H9 (cell line): Measurements from ENCODE around the gene TMEM184B. TPM values are rescaled to one million over a fixed set of nuclear protein-coding genes. Genes with fewer than 3 reads are reported as not detected.
A peak's percentile ranks its signal among the peaks of the same experiment; 100 is the strongest.

Source experiments
- DNase-seq: peaks from one replicate; pipeline ENCODE4 v3.0.0-alpha.2; 2017
- H2AFZ ChIP-seq: one replicate; pipeline ENCODE4 v1.6.1; 2013; ENCODE audit warnings: mild to moderate bottlenecking, low read length, control low read depth, moderate library complexity
- H2AK5ac ChIP-seq: 2 replicates; pipeline ENCODE4 v1.6.1; 2013; ENCODE audit warnings: low read length, control low read depth, mixed read lengths; ENCODE audit not compliant: insufficient read length
- H2BK120ac ChIP-seq: one replicate; pipeline ENCODE4 v1.6.1; 2013; ENCODE audit warnings: low read depth, mild to moderate bottlenecking, low read length, control low read depth, inconsistent platforms; ENCODE audit not compliant: poor library complexity, severe bottlenecking
- H2BK12ac ChIP-seq: 2 replicates; pipeline ENCODE4 v1.6.1; 2013; ENCODE audit warnings: low read length, control low read depth, mixed read lengths, low read depth; ENCODE audit not compliant: insufficient read length
- H2BK15ac ChIP-seq: 2 replicates; pipeline ENCODE4 v1.6.1; 2013; ENCODE audit warnings: low read depth, low read length, control low read depth
- H2BK20ac ChIP-seq: one replicate; pipeline ENCODE4 v1.6.1; 2013; ENCODE audit warnings: low read depth, mild to moderate bottlenecking, low read length, control low read depth, inconsistent platforms; ENCODE audit not compliant: poor library complexity, severe bottlenecking
- H2BK5ac ChIP-seq: 2 replicates; pipeline ENCODE4 v1.6.1; 2013; ENCODE audit warnings: low read length, control low read depth, mixed read lengths; ENCODE audit not compliant: insufficient read length
- H3K14ac ChIP-seq: 2 replicates; pipeline ENCODE4 v1.6.1; 2013; ENCODE audit warnings: low read length, control low read depth; ENCODE audit not compliant: insufficient read depth
- H3K18ac ChIP-seq: 2 replicates; pipeline ENCODE4 v1.6.1; 2013; ENCODE audit warnings: low read depth, mild to moderate bottlenecking, mixed read lengths, low read length, control low read depth; ENCODE audit not compliant: insufficient read length
- H3K23ac ChIP-seq: 2 replicates; pipeline ENCODE4 v1.6.1; 2013; ENCODE audit warnings: low read length, control low read depth, mixed read lengths, low read depth; ENCODE audit not compliant: insufficient read length
- H3K23me2 ChIP-seq: 2 replicates; pipeline ENCODE4 v1.6.1; 2013; ENCODE audit warnings: low read depth, mild to moderate bottlenecking, mixed read lengths, low read length, control low read depth; ENCODE audit not compliant: insufficient read length, poor library complexity, severe bottlenecking
- H3K27ac ChIP-seq: 2 replicates; pipeline ENCODE4 v1.5.1; 2013; ENCODE audit warnings: low read length, control low read depth, mixed read lengths, low read depth; ENCODE audit not compliant: insufficient read length
- H3K27me3 ChIP-seq: 2 replicates; pipeline ENCODE4 v1.6.1; 2013; ENCODE audit warnings: low read length, control low read depth, inconsistent platforms; ENCODE audit not compliant: insufficient read depth
- H3K4ac ChIP-seq: 2 replicates; pipeline ENCODE4 v1.6.1; 2013; ENCODE audit warnings: low read depth, mild to moderate bottlenecking, control low read depth, inconsistent platforms, low read length, moderate library complexity
- H3K4me1 ChIP-seq: 2 replicates; pipeline ENCODE4 v1.6.1; 2013; ENCODE audit warnings: low read length, control low read depth, inconsistent platforms; ENCODE audit not compliant: insufficient read depth
- H3K4me2 ChIP-seq: 2 replicates; pipeline ENCODE4 v1.6.1; 2013; ENCODE audit warnings: low read length, control low read depth, mixed read lengths; ENCODE audit not compliant: insufficient read length, insufficient read depth
- H3K56ac ChIP-seq: 2 replicates; pipeline ENCODE4 v1.6.1; 2013; ENCODE audit warnings: low read depth, mild to moderate bottlenecking, mixed read lengths, low read length, control low read depth; ENCODE audit not compliant: insufficient read length
- H3K79me1 ChIP-seq: 2 replicates; pipeline ENCODE4 v1.6.1; 2013; ENCODE audit warnings: low read depth, mild to moderate bottlenecking, moderate library complexity, low read length, control low read depth, inconsistent platforms; ENCODE audit not compliant: insufficient read depth, poor library complexity, severe bottlenecking
- H3K79me2 ChIP-seq: 2 replicates; pipeline ENCODE4 v1.6.1; 2013; ENCODE audit warnings: low read length, control low read depth, inconsistent platforms; ENCODE audit not compliant: insufficient read depth
- H3K9ac ChIP-seq: 2 replicates; pipeline ENCODE4 v1.6.1; 2013; ENCODE audit warnings: low read length, control low read depth, mixed read lengths; ENCODE audit not compliant: insufficient read length; ENCODE audit errors: extremely low read depth
- H3K9me3 ChIP-seq: one replicate; pipeline ENCODE4 v1.6.1; 2013; ENCODE audit warnings: low read depth, low read length, inconsistent platforms; ENCODE audit not compliant: control insufficient read depth
- H3T11ph ChIP-seq: one replicate; pipeline ENCODE4 v1.6.1; 2013; ENCODE audit warnings: mild to moderate bottlenecking, low read length, control low read depth, inconsistent platforms
- H4K20me1 ChIP-seq: one replicate; pipeline ENCODE4 v1.6.1; 2013; ENCODE audit not compliant: control insufficient read depth, insufficient read length, insufficient read depth
- H4K5ac ChIP-seq: 2 replicates; pipeline ENCODE4 v1.6.1; 2013; ENCODE audit warnings: low read depth, mild to moderate bottlenecking, mixed read lengths, low read length, control low read depth; ENCODE audit not compliant: insufficient read length
- H4K8ac ChIP-seq: replicated peaks from 2 replicates; pipeline ENCODE4 v1.6.1; 2013; ENCODE audit warnings: low read length, control low read depth, mixed read lengths, low read depth; ENCODE audit not compliant: insufficient read length
- H4K91ac ChIP-seq: 2 replicates; pipeline ENCODE4 v1.6.1; 2013; ENCODE audit warnings: low read depth, mild to moderate bottlenecking, moderate library complexity, mixed read lengths, low read length, control low read depth; ENCODE audit not compliant: insufficient read length
- H3K27ac Mint-ChIP-seq, 3 experiments: 2 replicates in 2 of 3; 3 replicates in 1 of 3; pipeline ENCODE4 v1.8.0; 2020 to 2021; ENCODE audit warnings: mixed read lengths in 3 of 3, mild to moderate bottlenecking in 1 of 3, moderate library complexity in 1 of 3
- H3K27me3 Mint-ChIP-seq: 2 replicates; pipeline ENCODE4 v1.8.0; 2021; ENCODE audit warnings: low read depth, mild to moderate bottlenecking, moderate library complexity, mixed read lengths
- H3K36me3 Mint-ChIP-seq, 3 experiments: 2 replicates in 2 of 3; 3 replicates in 1 of 3; pipeline ENCODE4 v1.8.0; 2020 to 2021; ENCODE audit warnings: low read depth in 3 of 3, mixed read lengths in 3 of 3; ENCODE audit not compliant: insufficient read depth in 1 of 3
- H3K4me1 Mint-ChIP-seq, 2 experiments: 2 replicates each; pipeline ENCODE4 v1.8.0; 2020; ENCODE audit warnings: mixed read lengths in 2 of 2
- H3K4me3 Mint-ChIP-seq, 2 experiments: 2 replicates in 1 of 2; 3 replicates in 1 of 2; pipeline ENCODE4 v1.8.0; 2020 to 2021; ENCODE audit warnings: mild to moderate bottlenecking in 2 of 2, mixed read lengths in 2 of 2, moderate library complexity in 1 of 2
- H3K9me3 Mint-ChIP-seq, 2 experiments: 2 replicates in 1 of 2; 3 replicates in 1 of 2; pipeline ENCODE4 v1.8.0; 2020; ENCODE audit warnings: mild to moderate bottlenecking in 2 of 2, mixed read lengths in 2 of 2, moderate library complexity in 1 of 2
- WGBS: extraction: QIAGEN DNeasy Blood & Tissue Kit; methylation state at CpG from one replicate; pipeline ENCODE4 v1.1.7; 2013; ENCODE audit warnings: missing lambda C conversion rate, low lambda C conversion rate, mixed read lengths; ENCODE audit not compliant: insufficient read length; ENCODE audit errors: extremely low coverage; 5-methylcytosine and 5-hydroxymethylcytosine counted together
- total RNA-seq: library from RNA; stranded (reverse); gene quantifications from 2 replicates; pipeline ENCODE4 v1.2.1, GENCODE V29; 2021
- TF ChIP-seq, protein P1 (sequence below): fragments of 200-600 bp; sonication (generic); conservative IDR thresholded peaks from 3 replicates; pipeline ENCODE4 v1.8.0; 2021; ENCODE audit warnings: antibody characterized with exemption, mild to moderate bottlenecking

Gene TMEM184B
- total RNA-seq, 1 experiment from 2014 or later: 58.5 TPM

DNA sequence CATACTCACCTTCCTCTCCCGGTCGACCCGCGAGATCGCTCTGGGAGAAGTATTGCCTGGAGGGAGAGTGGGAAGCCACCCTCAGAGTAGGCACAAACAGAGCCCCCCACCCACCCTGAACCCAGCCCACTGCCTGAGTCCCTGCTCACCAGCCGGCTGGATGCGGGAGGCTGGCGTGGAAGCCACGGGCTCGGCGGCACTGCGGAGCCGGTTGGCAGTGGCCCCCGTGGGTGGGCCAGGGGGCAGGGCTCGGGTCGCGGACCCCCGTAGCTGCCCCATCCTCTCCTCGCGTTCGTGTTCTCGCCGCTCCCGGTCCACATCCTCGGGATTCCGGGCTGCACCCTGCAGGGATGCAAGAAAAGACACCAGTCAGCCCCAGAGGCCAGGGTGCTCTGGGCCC lies 21.4 kb upstream of the TMEM184B start:
- Histone ChIP-seq H3K14ac (no peak overlapping the region; the same call in 1 of the 2 replicates), H4K20me1 (peaks cover 2% of the 10 kb centered on the region), H3K27ac (no peak overlapping the region), H4K5ac (no peak overlapping the region), H2BK15ac (no peak overlapping the region), H3K23ac (no peak overlapping the region), H2AK5ac (no peak overlapping the region), H4K91ac (no peak overlapping the region), H3T11ph (no peak overlapping the region), H3K4me2 (no peak overlapping the region), H3K4ac (no peak overlapping the region), H2AFZ (no peak overlapping the region), H3K9ac (no peak overlapping the region), H2BK20ac (no peak overlapping the region), H3K4me1 (no peaks in the 10 kb centered on the region), H3K27me3 (no peaks in the 10 kb centered on the region), H2BK120ac (no peak overlapping the region), H3K23me2 (no peaks in the 10 kb centered on the region), H3K18ac (no peak overlapping the region), H3K79me2 (no peaks in the 10 kb centered on the region), H2BK12ac (no peak overlapping the region), H2BK5ac (no peak overlapping the region), H3K56ac (no peak overlapping the region), H4K8ac (no peak overlapping the region), H3K9me3 (no peaks in the 10 kb centered on the region), H3K79me1 (no peaks in the 10 kb centered on the region)
- TF ChIP-seq, protein P1, sequence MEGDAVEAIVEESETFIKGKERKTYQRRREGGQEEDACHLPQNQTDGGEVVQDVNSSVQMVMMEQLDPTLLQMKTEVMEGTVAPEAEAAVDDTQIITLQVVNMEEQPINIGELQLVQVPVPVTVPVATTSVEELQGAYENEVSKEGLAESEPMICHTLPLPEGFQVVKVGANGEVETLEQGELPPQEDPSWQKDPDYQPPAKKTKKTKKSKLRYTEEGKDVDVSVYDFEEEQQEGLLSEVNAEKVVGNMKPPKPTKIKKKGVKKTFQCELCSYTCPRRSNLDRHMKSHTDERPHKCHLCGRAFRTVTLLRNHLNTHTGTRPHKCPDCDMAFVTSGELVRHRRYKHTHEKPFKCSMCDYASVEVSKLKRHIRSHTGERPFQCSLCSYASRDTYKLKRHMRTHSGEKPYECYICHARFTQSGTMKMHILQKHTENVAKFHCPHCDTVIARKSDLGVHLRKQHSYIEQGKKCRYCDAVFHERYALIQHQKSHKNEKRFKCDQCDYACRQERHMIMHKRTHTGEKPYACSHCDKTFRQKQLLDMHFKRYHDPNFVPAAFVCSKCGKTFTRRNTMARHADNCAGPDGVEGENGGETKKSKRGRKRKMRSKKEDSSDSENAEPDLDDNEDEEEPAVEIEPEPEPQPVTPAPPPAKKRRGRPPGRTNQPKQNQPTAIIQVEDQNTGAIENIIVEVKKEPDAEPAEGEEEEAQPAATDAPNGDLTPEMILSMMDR: no peak
- H3K27ac Mint-ChIP-seq: peak overlapping the region in 2 of 3 experiments; percentile 76 to 90; a peak in 3 of 7 replicates
- H3K27me3 Mint-ChIP-seq: no peaks in the 10 kb centered on the region
- H3K36me3 Mint-ChIP-seq: peaks cover 45 to 89% (median 81%) of the 10 kb centered on the region in 3 experiments
- no CpG with 5 or more reads among the region's 26 CpGs for WGBS
- H3K9me3 Mint-ChIP-seq: no peaks in the 10 kb centered on the region
- peaks cover 12 to 21% of the 10 kb centered on the region in 2 experiments; a peak in 3 of 4 replicates for H3K4me1 Mint-ChIP-seq
- DNase-seq: no peak
- H3K4me3 Mint-ChIP-seq: no peak overlapping the region
